Skeletal muscle cell (primary cell): ENCODE results near the gene HOXA5.
A peak's percentile ranks its signal among the peaks of the same experiment; 100 is the strongest.

ENCODE experiments used
- DNase-seq: peaks from one replicate; pipeline ENCODE4 v3.0.0-alpha.2; 2010; ENCODE audit warnings: low read depth
- H3K4me3 ChIP-seq: 2 replicates; pipeline ENCODE4 v1.5.1; 2011; ENCODE audit warnings: low read depth, mild to moderate bottlenecking, control low read depth, low read length, moderate library complexity

Gene HOXA5

DNA sequence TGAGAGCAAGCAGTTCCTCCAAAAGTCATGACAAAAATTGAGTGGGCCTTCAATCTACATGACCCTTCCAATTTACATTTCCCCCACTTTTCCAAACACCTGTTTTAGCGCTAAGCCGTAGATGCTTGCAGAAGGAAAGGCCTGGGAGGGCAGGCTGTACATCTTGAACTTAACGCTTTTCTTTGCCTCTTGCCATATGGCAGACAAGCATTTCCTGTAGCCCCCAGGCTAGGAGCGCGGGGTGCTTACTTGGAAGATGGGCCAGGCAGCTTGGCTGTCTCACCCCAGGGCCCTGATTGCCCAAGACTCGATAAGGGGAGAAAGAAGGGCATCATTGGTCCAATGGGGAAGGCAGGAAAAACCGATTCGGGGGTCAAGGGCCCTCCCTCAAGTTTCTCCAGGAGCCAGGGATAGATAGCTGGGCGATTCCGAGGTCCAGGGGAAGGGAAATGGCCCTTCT, 28.9 kb upstream of the HOXA5 start:
- H3K4me3 ChIP-seq = peak overlapping the region; percentile 78

DNA sequence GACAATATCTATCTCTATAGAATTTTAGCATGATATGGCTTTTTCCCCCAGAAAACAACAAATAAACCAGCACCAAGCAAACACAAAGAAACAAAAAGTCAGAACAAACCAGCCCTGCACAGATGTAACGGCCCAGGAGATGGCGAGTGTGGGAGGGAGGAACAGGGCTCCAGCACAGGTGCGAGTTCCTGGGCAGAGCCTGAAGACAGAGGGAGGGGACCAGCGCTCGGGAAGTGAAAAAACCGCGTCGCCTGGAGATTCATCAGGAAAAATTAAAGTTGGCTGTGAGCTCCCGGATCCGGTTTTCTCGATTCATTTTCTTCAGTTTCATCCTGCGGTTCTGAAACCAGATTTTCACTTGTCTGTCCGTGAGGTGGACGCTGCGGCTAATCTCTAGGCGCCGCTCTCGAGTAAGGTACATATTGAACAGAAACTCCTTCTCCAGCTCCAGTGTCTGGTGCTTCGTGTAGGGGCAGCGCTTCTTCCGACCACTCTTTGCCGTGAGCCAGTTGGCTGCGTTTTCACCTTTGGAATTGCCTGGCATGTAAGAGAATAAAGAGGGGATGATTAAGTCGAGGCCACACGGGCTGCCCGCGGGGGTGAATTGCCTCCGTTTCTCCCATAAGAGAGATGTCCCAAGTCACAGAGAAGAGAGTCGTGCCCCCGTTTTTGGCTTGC, 28.3 kb upstream of the HOXA5 start:
- H3K4me3 ChIP-seq = peak overlapping the region; percentile 78
- no peak for DNase-seq

More for the DNA sequence above, 28.9 kb upstream of the HOXA5 start:
- no peak for DNase-seq

DNA sequence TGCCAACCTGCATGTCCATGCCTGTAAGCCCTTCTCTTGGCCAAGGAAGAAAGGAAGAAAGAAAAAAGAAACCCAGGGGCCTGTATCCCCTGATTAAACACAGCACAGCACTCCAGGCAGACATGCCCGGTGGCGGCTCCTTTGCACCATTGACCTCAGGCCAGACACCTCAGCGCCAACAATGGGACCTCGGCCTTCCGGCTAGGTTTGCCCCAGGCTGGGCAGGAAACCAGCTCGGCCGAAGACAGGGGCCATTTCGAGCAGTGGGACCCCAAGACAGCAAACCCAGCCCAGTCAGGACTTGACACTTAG, 27.8 kb upstream of the HOXA5 start:
- peak overlapping the region; percentile 78 for H3K4me3 ChIP-seq
- DNase-seq = no peak

DNA sequence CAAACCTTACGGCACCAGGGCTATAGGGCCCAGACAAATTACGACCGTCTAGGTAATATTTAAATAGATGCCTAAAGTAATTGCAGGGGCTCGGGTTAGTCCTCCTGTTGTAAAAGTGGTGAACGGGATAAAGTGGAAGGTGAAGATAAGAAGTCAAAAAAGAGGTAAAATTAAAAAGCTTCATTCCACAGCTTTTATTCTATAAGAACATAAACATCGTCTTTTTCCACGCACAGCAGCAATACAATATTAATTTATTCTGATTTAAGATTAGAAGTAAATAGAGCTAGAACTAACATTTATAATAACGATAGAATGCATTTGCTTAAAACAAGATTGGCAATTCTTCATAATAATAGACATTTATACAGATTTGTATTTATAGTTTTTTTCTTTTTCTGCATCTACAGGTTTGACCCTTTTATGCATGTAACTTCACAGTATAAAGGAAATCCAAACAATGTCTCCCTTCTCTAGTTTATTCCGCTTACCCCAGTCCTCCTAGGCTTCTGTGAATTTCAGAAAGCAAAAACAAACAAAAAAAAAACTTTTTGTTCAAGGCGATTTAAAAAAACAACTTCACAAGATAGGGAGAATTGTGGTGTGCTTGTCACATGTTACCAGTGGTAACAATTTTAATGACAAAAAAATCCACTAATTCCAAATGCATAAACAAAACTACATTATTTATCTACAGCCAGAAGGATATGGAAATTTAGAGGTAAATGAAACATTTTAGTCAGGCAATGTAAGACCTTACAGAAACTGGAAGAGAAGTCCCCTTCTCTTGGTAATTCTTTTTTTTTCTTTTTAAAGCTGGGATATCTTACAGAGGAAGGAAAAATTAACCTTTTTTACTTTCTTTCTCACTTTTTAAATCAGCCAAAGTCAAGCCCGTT, 27.2 kb upstream of the HOXA5 start:
- H3K4me3 ChIP-seq = peak overlapping the region; percentile 78
- no peak for DNase-seq

DNA sequence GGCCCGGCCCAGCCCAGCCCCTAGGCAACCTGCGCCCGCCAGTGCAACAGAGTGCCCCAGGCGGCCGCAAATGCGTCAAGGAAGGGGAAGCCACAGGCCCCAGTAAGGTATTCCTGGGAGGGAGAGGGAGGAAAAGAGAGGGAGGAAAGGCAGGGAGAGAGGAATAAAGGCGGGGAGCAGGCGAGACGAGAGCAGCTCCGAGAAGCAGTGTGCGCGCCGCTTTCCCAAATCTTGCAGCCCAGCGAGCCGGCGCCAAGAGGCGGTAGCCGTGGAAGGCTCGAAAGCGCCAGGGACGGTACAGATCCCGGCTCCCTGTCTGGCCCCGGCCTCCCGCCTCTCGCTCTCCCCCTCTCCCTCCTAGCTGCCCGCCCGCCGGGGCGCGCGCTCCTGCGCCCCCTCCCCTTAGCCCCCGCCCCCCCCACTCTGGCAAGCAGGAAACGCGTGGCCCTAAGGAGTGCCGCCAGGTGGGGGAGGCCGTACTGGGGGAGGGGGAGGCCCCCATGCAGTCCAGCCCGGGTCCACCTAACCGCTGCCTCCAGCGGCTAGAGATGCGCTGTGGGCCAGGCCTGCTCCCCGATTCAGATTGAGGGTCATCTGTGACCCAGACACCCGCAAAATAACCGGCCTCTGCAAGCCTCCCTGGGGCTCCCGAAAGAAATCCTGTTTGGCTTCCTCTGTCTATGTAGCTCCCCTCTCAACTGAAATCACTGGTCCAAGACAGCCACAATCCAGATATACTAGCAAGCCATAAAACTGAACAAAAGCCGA, 26.4 kb upstream of the HOXA5 start:
- H3K4me3 ChIP-seq = peak overlapping the region; percentile 78
- DNase-seq = no peak

DNA sequence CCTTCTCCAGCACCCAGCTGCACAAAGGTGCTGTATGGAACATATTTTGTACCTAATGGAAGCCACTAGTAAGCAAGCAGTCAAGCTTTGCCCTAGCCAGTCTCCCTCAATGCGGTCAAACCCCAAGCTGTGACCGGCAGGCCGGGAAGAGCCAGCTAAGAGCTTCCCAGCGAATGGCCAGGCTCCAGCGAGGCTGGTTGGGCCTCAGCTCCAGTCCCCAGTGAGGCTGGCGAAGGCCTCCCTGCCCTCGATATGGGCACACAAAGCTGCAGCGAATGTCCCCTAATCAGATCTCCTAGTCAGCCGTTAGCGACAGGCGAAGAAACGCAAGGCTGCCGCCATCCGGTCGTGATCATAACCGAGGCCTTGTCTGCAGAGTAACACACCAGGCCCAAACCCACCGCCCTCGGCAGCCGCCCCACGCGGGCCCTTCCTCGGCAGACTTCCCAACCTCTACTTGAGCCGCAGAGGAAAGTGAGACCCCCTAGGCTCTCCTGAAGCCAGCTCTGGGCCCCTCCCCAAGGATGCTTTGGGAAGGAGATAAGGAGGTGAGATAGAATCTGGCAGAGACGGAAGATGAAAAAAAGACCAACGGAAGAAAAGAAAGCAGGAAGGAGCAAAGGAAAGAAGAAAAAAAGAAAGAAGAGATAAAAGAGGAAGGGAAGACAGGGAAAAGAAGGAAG, 24.9 kb upstream of the HOXA5 start:
- DNase-seq = no peak
- H3K4me3 ChIP-seq = peak overlapping the region; percentile 78

DNA sequence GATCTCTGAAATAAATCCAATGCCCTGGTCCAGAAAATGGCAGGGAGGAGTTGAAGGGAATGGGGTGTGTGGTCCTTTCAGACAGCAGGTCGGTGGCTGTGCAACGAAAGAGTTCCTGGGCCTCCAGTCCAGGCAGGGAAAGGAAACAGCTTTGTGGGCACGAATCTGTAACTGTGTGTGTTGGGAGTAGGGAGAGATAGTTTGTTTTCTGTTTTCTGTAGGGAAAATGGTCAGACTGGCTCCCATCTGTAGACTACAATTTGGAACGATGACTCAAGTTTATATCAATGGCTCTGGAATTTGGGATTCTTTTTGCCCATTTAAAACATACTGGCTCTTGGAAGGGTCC, 24.4 kb upstream of the HOXA5 start:
- no peak for DNase-seq
- H3K4me3 ChIP-seq = peak overlapping the region; percentile 78

DNA sequence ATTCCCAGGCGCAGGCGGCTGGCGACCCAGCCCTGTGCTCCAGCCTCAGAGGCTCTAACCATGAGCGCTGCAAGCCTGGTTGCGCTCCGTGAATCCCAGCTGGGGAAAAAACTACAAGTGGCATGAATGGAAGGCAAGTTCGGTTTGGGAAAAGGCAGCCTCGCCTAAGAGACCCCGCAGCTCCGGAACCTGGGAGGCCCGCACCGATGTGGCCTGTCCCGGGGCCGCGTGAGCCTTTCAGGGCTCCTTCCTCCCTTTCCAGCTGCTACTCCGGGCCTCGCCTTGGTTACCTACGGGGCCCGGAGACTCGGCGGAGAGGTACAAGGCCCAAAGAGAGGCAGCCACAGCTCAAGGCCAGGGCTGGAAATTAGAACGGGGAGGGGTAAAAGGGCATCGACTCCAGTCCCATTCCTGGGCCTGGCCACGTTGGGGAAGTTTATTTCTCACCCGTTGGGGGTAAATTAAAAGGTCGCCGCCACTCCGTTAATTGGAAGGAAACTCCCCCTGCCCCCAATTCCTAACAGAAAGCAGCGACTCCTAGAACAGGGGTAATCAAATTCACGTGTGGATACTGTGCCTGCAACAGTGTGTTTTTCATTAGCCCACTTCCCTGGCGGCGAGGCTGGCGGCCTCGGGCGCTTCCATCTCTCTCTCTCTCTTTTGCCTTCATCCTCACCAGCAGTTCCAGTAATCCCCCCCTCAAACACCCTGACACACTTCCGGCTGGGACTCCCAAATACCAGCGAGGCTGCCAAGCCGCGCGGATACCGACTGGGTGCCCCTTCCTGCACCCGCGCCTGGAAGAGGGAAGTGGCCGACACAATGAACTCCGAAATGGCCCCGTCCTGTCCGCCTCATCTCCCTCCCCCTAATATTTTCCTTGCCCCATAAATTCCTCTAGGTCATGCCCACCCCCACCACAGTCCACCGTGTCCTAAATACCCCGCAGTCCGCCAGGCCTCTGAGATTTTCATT, 23.3 kb upstream of the HOXA5 start:
- DNase-seq = no peak
- H3K4me3 ChIP-seq = peak overlapping the region; percentile 78

DNA sequence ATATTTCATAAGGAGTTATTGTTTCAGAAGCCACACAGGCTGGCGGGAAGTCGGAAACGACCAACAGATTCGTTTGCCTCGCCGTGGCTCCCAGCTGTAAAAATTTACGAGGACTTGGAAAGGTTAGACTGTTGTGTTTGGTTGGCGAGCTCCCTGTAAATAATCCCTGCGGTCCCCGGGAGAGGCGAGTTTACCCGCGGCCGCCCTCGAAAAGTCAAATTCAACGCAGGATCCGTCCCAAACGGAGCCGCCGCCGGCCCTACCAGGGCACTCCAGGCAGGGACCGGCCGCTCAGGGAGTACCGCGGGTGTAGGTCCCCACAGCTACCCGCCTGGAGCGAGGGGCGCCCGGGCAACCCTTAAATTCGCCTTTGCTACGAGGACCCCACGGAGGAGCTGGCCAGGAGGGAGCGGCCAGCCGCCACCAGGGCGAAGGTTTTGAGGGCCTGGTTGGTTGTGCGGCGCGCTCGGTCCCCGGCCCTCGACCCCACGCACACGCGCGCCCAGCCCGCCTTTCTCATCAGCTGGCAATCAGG, 22.6 kb upstream of the HOXA5 start:
- DNase-seq = no peak
- H3K4me3 ChIP-seq = peak overlapping the region; percentile 78

DNA sequence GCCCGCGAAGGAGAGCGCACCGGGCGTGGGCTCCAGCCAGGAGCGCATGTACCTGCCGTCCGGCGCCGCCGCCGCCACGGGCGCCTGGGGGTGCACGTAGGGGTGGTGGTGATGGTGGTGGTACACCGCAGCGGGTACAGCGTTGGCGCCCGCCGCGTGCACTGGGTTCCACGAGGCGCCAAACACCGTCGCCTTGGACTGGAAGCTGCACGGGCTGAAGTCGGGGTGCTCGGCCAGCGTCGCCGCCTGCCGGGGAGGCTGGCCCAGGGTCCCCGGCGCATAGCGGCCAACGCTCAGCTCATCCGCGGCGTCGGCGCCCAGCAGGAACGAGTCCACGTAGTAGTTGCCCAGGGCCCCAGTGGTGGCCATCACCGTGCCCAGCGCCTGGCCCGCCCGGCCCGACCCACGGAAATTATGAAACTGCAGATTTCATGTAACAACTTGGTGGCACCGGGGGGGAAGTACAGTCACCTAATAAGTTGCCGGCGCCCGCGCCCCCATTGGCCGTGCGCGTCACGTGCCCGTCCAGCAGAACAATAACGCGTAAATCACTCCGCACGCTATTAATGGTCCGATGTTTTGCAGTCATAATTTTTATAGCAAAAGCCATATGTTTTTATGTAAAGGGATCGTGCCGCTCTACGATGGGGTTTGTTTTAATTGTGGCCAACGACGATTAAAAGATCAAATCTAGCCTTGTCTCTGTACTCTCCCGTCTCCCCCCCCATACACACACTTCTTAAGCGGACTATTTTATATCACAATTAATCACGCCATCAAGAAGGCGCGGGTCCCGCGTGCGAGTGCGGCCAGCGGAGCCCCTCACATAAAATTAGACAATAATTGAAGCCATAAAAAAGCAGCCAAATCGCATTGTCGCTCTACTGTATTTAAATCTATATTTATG, 21.9 kb upstream of the HOXA5 start, which contains the start of gene HOXA9:
Gene HOXA9, minus strand, starts transcription at position 449 of the 907 bp plus-strand sequence. Its CDS starts 80 bp downstream, at position 369.
- H3K4me3 ChIP-seq = peak within 1 kb of the TSS; percentile 78
- DNase-seq = peak; percentile 94

DNA sequence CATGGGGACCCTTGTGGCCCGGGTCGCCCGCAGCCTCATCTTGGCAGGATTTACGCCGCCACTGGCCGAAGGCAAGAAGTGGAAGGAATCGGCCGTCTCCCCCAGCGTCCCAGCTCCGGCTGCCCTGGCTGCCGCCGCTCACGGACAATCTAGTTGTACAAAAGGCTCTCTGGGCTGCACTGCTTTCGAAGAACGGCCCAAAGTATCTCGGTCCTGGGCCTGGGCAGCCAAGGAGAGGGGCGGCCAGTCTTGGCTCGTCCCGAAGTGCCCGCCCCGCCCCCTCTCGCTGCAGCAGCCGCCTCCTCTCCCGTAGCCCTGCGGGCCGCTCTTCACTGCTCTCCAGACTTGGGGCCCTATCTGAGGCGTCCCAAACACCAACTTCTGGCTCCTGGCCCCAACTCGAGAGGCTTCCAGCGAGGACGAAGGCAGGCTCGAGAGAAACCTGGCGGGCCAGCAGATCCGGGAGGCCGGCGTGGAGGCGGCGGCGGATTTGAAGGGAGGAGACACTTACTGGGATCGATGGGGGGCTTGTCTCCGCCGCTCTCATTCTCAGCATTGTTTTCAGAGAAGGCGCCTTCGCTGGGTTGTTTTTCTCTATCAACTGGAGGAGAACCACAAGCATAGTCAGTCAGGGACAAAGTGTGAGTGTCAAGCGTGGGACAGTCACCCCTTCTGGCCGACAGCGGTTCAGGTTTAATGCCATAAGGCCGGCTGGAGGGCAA, 21.0 kb upstream of the HOXA5 start:
- no peak for DNase-seq
- peak overlapping the region; percentile 78 for H3K4me3 ChIP-seq

DNA sequence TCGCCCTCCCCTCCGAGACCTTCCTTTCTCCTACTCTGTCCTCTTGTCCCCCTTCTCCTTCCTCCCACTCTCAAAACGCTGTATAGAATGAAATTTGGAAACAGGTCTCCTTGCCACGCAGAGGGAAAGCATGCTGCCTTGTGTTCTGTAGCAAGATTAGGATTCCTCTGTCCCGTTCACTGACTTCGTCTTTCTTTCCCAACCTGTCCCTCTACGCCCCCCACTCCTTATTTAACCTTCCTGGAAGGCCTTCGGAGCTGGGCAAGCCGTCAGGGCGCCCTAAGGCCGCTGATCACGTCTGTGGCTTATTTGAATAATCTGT, 20.5 kb upstream of the HOXA5 start:
- no peak for DNase-seq
- H3K4me3 ChIP-seq = peak overlapping the region; percentile 78

DNA sequence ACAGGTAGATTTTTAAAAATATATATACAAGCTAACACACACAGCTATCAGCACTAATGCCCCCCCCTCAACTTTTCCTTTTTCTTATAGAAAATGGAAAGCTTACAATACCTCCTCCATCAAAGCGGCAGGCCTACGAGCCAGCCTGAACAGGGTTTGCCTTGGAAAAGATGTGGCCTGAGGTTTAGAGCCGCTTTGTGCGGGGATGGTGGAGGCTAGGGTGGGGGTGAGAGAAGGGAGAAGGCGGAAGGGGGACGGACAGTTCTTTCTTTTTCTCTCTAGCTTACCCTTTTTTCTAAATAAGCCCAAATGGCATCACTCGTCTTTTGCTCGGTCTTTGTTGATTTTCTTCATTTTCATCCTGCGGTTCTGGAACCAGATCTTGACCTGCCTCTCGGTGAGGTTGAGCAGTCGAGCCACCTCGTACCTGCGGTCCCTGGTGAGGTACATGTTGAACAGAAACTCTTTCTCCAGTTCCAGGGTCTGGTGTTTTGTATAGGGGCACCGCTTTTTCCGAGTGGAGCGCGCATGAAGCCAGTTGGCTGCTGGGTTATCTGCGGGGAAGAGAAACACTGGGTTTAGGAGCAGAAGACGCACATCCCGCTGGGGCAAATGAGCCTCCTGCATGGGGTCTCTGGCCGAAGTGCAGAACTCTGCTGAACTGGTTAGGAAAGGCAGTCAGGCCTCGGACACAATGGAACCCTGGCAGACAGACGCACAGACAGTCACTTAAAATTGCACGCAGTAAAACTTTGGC, 20.0 kb upstream of the HOXA5 start:
- peak overlapping the region; percentile 78 for H3K4me3 ChIP-seq

DNA sequence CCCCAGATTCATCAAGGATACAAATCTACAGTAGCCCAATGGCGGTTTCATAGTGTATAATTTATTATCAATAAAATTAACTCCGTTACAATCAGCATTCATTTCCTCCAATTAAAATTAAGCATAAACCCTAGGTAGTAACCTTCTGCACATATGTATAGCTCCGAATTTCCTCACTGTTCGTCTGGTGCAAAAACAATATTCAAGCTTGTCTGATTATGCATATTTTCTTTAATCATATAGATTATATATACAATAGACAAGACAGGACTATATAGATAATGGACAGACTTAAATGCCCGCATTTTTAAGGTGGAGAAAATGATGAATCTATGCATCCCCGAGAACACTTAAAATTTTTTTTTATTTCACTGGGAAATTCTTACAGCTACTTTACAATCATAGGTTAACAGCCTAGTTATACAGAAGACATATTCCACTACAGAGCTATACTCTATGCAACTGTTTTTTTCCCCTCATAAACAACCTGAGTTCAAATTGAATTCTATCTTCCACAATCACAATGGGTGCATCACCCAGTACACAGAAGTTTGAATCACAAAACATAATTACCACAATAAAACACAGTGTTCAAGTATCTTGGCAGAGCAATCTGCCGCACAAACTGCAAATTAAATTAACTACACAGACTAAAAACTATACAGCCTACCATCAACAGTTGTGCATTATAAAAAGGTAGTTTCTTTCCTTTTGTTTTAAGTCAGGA, 19.2 kb upstream of the HOXA5 start:
- DNase-seq = no peak
- peak overlapping the region; percentile 78 for H3K4me3 ChIP-seq

More for the DNA sequence above, 20.0 kb upstream of the HOXA5 start:
- DNase-seq = no peak
